ENCODE data around the gene SHC2.

DNA sequence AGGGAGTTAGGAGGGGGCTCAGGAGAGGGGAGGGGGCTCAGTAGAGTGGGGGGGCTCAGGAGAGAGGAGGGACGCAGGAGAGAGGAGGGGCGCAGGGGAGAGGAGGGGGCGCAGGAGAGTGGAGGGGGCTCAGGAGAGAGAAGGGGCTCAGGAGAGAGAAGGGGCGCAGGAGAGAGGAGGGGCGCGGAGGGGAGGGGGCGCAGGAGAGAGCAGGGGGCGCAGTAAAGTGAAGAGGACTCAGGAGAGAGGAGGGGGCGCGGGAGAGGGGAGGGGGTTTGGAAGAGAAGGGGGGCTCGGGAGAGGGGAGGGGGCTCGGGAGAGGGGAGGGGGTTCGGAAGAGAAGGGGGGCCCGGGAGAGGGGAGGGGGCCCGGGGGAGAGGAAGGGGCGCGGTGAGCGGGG lies 36.2 kb upstream of the SHC2 start:
- TF ChIP-seq, protein P1, sequence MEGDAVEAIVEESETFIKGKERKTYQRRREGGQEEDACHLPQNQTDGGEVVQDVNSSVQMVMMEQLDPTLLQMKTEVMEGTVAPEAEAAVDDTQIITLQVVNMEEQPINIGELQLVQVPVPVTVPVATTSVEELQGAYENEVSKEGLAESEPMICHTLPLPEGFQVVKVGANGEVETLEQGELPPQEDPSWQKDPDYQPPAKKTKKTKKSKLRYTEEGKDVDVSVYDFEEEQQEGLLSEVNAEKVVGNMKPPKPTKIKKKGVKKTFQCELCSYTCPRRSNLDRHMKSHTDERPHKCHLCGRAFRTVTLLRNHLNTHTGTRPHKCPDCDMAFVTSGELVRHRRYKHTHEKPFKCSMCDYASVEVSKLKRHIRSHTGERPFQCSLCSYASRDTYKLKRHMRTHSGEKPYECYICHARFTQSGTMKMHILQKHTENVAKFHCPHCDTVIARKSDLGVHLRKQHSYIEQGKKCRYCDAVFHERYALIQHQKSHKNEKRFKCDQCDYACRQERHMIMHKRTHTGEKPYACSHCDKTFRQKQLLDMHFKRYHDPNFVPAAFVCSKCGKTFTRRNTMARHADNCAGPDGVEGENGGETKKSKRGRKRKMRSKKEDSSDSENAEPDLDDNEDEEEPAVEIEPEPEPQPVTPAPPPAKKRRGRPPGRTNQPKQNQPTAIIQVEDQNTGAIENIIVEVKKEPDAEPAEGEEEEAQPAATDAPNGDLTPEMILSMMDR (IDR thresholded peaks at IDR 0.05; ENCODE audit: insufficient read depth, low read depth, low read length): no peak
- TF ChIP-seq EZH2 (IDR thresholded peaks at IDR 0.05; ENCODE audit: insufficient read depth, low read length): no peak
